HepG2 (cell line): ENCODE measurements around the gene ATP11A. TPM values are rescaled to one million over a fixed set of nuclear protein-coding genes. Genes with fewer than 3 reads are reported as not detected.
A peak's percentile ranks its signal among the peaks of the same experiment; 100 is the strongest.

ENCODE experiments used
- CAMTA2 ChIP-seq: sonication (generic); formaldehyde crosslinking; IDR thresholded peaks from 2 replicates; pipeline ENCODE4 v1.4.0; 2020; ENCODE audit warnings: mild to moderate bottlenecking, missing genetic modification reagents, borderline replicate concordance
- CBX1 ChIP-seq: IDR thresholded peaks from one replicate; pipeline ENCODE4 v1.6.1; 2016; ENCODE audit warnings: antibody characterized with exemption, low read depth
- CHD2 ChIP-seq: IDR thresholded peaks from 2 replicates; pipeline ENCODE4 v1.6.1; 2011; ENCODE audit warnings: low read depth, low read length, improper control_type of control experiment
- HINFP ChIP-seq: sonication (generic); formaldehyde crosslinking; IDR thresholded peaks from 2 replicates; pipeline ENCODE4 v1.4.0; 2020; ENCODE audit warnings: low read depth, mild to moderate bottlenecking, missing genetic modification reagents
- HOXA7 ChIP-seq: sonication (generic); formaldehyde crosslinking; IDR thresholded peaks from 2 replicates; pipeline ENCODE4 v1.8.1; 2022; ENCODE audit warnings: mild to moderate bottlenecking, missing genetic modification reagents, moderate library complexity
- MXD3 ChIP-seq: IDR thresholded peaks from 2 replicates; pipeline ENCODE4 v1.6.1; 2016; ENCODE audit warnings: mild to moderate bottlenecking, missing biosample characterization, missing genetic modification reagents
- TMF1 ChIP-seq: sonication (generic); formaldehyde crosslinking; IDR thresholded peaks from 2 replicates; pipeline ENCODE4 v1.8.1; 2022; ENCODE audit warnings: low read depth, missing genetic modification reagents
- ZNF230 ChIP-seq: sonication (generic); formaldehyde crosslinking; IDR thresholded peaks from 2 replicates; pipeline ENCODE4 v1.4.0; 2020; ENCODE audit warnings: mild to moderate bottlenecking, missing genetic modification reagents
- ZNF326 ChIP-seq: sonication (generic); formaldehyde crosslinking; IDR thresholded peaks from 2 replicates; pipeline ENCODE4 v1.4.0; 2020; ENCODE audit warnings: missing genetic modification reagents, borderline replicate concordance
- ZNF431 ChIP-seq: sonication (generic); formaldehyde crosslinking; IDR thresholded peaks from 2 replicates; pipeline ENCODE4 v1.9.0; 2022; ENCODE audit warnings: missing genetic modification reagents, low read depth, mild to moderate bottlenecking, borderline replicate concordance
- ZNF580 ChIP-seq: IDR thresholded peaks from 2 replicates; pipeline ENCODE4 v1.6.1; 2016; ENCODE audit warnings: low read depth, borderline replicate concordance
- ZNF780A ChIP-seq: sonication (generic); formaldehyde crosslinking; IDR thresholded peaks from 2 replicates; pipeline ENCODE4 v1.8.0; 2022; ENCODE audit warnings: mild to moderate bottlenecking, missing genetic modification reagents, moderate library complexity
- ZNF816 ChIP-seq: sonication (generic); formaldehyde crosslinking; IDR thresholded peaks from 2 replicates; pipeline ENCODE4 v1.8.0; 2022; ENCODE audit warnings: missing genetic modification reagents, mild to moderate bottlenecking, borderline replicate concordance
- polyA plus RNA-seq, 8 experiments: library from polyadenylated mRNA; depleted of rRNA in 3 of 8; stranded (reverse) in 7 of 8; unstranded in 1 of 8; fragments of >200 nt; fragmentation: Illumina TruSeq in 4 of 8; extraction: Trizol in 4 of 8; gene quantifications; 2 replicates each; pipeline versions ENCODE4 v1.2.1 to v1.2.3, GENCODE V29; 2011 to 2016; ENCODE audit warnings: low read depth in 4 of 8, missing spikeins in 1 of 8, mixed read lengths in 1 of 8; ENCODE audit not compliant: insufficient read depth in 1 of 8
- total RNA-seq, 5 experiments: library from RNA; depleted of rRNA; stranded (reverse); fragments of >200 nt; fragmentation: Illumina TruSeq; extraction: Trizol; gene quantifications; 2 replicates each; pipeline ENCODE4 v1.2.3, GENCODE V29; 2016; ENCODE audit warnings: low read depth in 1 of 5
- TF ChIP-seq, protein P1 (sequence below): sonication (generic); formaldehyde crosslinking; IDR thresholded peaks from one replicate; pipeline ENCODE4 v1.5.1; 2020; ENCODE audit warnings: mild to moderate bottlenecking, missing genetic modification reagents; ENCODE audit errors: not compliant biosample characterization

Gene ATP11A
- total and polyA plus RNA-seq, 2 of the 13 experiments (the other 11 are each of a cell fraction or from before 2014, with no cell fraction given) = 18.4 to 20.1 TPM

DNA sequence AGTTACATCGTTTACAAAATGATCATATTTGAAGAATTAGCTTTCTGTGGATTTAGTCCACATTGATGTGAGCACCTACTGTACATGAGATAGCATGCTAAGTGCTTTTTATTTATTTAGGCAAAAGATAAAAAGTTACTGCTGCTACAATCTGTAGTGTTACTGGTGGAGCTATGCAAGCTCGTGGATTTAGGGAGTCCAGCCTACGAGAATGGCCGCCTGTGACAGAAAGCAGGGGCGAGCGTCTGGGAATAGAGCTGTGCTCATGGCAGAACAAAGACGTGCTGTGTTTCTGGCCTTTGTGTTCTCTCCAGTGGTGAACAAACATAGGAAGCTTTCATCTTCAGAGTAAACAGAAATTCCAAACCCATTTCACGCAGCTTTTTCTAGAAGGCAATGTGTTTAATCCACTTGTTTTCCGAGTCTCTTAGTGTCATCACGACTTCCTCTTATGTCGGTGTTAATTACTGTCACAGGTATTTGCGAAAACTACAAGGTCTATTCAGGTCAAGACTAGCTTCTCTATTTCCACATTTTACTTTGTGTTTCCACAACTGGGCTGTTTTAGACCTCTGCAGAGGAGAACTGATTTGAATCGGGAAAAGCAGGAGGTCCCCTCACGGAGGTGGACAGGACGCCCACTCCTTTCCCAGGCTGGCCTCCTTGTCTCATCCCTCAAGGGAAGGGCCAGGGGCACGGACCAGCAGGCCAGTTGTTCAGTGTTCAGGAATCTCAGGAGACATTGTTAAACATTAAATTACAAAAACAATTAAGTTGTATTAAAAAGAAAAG is 67.3 kb downstream of the ATP11A start (continued):
- TF ChIP-seq ZNF326 (CRISPR knock-in tag) (no peak), CHD2 (no peak), CAMTA2 (no peak), HOXA7 (no peak), HINFP (CRISPR knock-in tag) (no peak), ZNF230 (CRISPR knock-in tag) (peak; percentile 36; the same call in 1 of the 2 replicates), ZNF431 (CRISPR knock-in tag) (peak; percentile 51; the same call in 1 of the 2 replicates), ZNF580 (CRISPR knock-in tag) (peak; percentile 72; the same call in 1 of the 2 replicates), ZNF816 (no peak; the same call in 1 of the 2 replicates), ZNF780A (CRISPR knock-in tag) (no peak), CBX1 (no peak), TMF1 (no peak), MXD3 (no peak)
- TF ChIP-seq, protein P1, sequence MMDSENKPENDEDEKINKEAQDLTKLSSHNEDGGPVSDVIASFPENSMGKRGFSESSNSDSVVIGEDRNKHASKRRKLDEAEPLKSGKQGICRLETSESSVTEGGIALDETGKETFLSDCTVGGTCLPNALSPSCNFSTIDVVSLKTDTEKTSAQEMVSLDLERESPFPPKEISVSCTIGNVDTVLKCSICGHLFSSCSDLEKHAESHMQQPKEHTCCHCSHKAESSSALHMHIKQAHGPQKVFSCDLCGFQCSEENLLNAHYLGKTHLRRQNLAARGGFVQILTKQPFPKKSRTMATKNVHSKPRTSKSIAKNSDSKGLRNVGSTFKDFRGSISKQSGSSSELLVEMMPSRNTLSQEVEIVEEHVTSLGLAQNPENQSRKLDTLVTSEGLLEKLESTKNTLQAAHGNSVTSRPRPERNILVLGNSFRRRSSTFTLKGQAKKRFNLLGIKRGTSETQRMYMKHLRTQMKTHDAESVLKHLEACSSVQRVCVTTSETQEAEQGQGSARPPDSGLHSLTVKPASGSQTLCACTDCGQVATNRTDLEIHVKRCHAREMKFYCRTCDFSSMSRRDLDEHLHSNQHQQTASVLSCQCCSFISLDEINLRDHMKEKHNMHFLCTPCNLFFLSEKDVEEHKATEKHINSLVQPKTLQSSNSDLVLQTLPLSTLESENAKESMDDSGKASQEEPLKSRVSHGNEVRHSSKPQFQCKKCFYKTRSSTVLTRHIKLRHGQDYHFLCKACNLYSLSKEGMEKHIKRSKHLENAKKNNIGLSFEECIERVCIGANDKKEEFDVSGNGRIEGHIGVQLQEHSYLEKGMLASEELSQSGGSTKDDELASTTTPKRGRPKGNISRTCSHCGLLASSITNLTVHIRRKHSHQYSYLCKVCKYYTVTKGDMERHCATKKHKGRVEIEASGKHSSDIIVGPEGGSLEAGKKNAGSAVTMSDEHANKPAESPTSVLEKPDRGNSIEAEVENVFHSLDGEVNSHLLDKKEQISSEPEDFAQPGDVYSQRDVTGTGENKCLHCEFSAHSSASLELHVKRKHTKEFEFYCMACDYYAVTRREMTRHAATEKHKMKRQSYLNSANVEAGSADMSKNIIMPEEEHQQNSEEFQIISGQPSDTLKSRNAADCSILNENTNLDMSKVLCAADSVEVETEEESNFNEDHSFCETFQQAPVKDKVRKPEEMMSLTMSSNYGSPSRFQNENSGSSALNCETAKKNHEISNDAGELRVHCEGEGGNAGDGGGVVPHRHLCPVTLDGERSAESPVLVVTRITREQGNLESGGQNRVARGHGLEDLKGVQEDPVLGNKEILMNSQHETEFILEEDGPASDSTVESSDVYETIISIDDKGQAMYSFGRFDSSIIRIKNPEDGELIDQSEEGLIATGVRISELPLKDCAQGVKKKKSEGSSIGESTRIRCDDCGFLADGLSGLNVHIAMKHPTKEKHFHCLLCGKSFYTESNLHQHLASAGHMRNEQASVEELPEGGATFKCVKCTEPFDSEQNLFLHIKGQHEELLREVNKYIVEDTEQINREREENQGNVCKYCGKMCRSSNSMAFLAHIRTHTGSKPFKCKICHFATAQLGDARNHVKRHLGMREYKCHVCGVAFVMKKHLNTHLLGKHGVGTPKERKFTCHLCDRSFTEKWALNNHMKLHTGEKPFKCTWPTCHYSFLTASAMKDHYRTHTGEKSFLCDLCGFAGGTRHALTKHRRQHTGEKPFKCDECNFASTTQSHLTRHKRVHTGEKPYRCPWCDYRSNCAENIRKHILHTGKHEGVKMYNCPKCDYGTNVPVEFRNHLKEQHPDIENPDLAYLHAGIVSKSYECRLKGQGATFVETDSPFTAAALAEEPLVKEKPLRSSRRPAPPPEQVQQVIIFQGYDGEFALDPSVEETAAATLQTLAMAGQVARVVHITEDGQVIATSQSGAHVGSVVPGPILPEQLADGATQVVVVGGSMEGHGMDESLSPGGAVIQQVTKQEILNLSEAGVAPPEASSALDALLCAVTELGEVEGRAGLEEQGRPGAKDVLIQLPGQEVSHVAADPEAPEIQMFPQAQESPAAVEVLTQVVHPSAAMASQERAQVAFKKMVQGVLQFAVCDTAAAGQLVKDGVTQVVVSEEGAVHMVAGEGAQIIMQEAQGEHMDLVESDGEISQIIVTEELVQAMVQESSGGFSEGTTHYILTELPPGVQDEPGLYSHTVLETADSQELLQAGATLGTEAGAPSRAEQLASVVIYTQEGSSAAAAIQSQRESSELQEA (CRISPR knock-in tag) = no peak
